ENCODE measurements around the gene TGM2.

TGM2 gene

GRCh38 chr20:38178065-38178491 lies 13.0 kb upstream of the TGM2 start:
- no peak for TF ChIP-seq MAX (IDR thresholded peaks at IDR 0.05; ENCODE audit: low read depth, low read length)
- TF ChIP-seq POLR2A (IDR thresholded peaks at IDR 0.05; ENCODE audit: extremely low read depth, insufficient read length), result no peak
- no peak for TF ChIP-seq CTCF (IDR thresholded peaks at IDR 0.05; ENCODE audit: low read depth, low read length)
- no peak for TF ChIP-seq MYC (IDR thresholded peaks at IDR 0.05; ENCODE audit: low read depth, low read length)
- peak; percentile 79 for DNase-seq (ENCODE audit: low read depth)
- no peak overlapping the region for H3K4me3 ChIP-seq (ENCODE audit: low read depth, low read length)

- H3K4me3 ChIP-seq (ENCODE audit: low read depth, low read length), result no peak overlapping the region
- TF ChIP-seq MAX (IDR thresholded peaks at IDR 0.05; ENCODE audit: low read depth, low read length) (no peak), POLR2A (IDR thresholded peaks at IDR 0.05; ENCODE audit: extremely low read depth, insufficient read length) (no peak), CTCF (IDR thresholded peaks at IDR 0.05; ENCODE audit: low read depth, low read length) (no peak), MYC (IDR thresholded peaks at IDR 0.05; ENCODE audit: low read depth, low read length) (no peak)
- DNase-seq (ENCODE audit: low read depth), result no peak
These were observed 12.1 kb upstream of the TGM2 start for GRCh38 chr20:38177201-38177600.

GRCh38 chr20:38175304-38176180 lies 10.5 kb upstream of the TGM2 start:
- TF ChIP-seq POLR2A (IDR thresholded peaks at IDR 0.05; ENCODE audit: extremely low read depth, insufficient read length), result no peak
- no peak for TF ChIP-seq MAX (IDR thresholded peaks at IDR 0.05; ENCODE audit: low read depth, low read length)
- TF ChIP-seq MYC (IDR thresholded peaks at IDR 0.05; ENCODE audit: low read depth, low read length), result no peak
- no peak for TF ChIP-seq CTCF (IDR thresholded peaks at IDR 0.05; ENCODE audit: low read depth, low read length)
- H3K4me3 ChIP-seq (ENCODE audit: low read depth, low read length), result no peak overlapping the region
- DNase-seq (ENCODE audit: low read depth), result no peak

- peak; percentile 27 for DNase-seq (ENCODE audit: low read depth)
- H3K4me3 ChIP-seq (ENCODE audit: low read depth, low read length), result no peak overlapping the region
- TF ChIP-seq POLR2A (IDR thresholded peaks at IDR 0.05; ENCODE audit: extremely low read depth, insufficient read length) (no peak), CTCF (IDR thresholded peaks at IDR 0.05; ENCODE audit: low read depth, low read length) (no peak), MAX (IDR thresholded peaks at IDR 0.05; ENCODE audit: low read depth, low read length) (no peak), MYC (IDR thresholded peaks at IDR 0.05; ENCODE audit: low read depth, low read length) (no peak)
These were observed 8.4 kb upstream of the TGM2 start for GRCh38 chr20:38173237-38174156.

- DNase-seq (ENCODE audit: low read depth), result peak; percentile 24
- no peak overlapping the region for H3K4me3 ChIP-seq (ENCODE audit: low read depth, low read length)
- TF ChIP-seq CTCF (IDR thresholded peaks at IDR 0.05; ENCODE audit: low read depth, low read length) (peak; percentile 25), POLR2A (IDR thresholded peaks at IDR 0.05; ENCODE audit: extremely low read depth, insufficient read length) (no peak), MYC (IDR thresholded peaks at IDR 0.05; ENCODE audit: low read depth, low read length) (no peak)
These were observed 7.3 kb upstream of the TGM2 start for GRCh38 chr20:38172408-38172807.

Data from NB4 (cell line).